BE2C (cell line): ENCODE results near the gene SH3D21.

Source experiments
- DNase-seq: peaks from one replicate; pipeline ENCODE4 v3.0.0-alpha.2; 2020
- H3K27me3 ChIP-seq: fragments of 250-450 bp; sonication (Bioruptor Pico); 2 replicates; pipeline ENCODE4 v1.5.1; 2020; ENCODE audit warnings: mild to moderate bottlenecking
- H3K36me3 ChIP-seq: fragments of 250-450 bp; sonication (Bioruptor Pico); 2 replicates; pipeline ENCODE4 v1.5.1; 2020; ENCODE audit warnings: mild to moderate bottlenecking
- H3K4me1 ChIP-seq: fragments of 250-450 bp; sonication (Bioruptor Pico); 2 replicates; pipeline ENCODE4 v1.5.1; 2020
- H3K4me3 ChIP-seq: 2 replicates; pipeline ENCODE4 v1.5.1; 2011; ENCODE audit warnings: low read depth, low read length
- H3K9me3 ChIP-seq: fragments of 250-450 bp; sonication (Bioruptor Pico); 2 replicates; pipeline ENCODE4 v1.5.1; 2020
- TF ChIP-seq, protein P1 (sequence below): IDR thresholded peaks from 2 replicates; pipeline ENCODE4 v1.5.1; 2012; ENCODE audit warnings: mild to moderate bottlenecking, low read depth, low read length

Gene SH3D21

DNA sequence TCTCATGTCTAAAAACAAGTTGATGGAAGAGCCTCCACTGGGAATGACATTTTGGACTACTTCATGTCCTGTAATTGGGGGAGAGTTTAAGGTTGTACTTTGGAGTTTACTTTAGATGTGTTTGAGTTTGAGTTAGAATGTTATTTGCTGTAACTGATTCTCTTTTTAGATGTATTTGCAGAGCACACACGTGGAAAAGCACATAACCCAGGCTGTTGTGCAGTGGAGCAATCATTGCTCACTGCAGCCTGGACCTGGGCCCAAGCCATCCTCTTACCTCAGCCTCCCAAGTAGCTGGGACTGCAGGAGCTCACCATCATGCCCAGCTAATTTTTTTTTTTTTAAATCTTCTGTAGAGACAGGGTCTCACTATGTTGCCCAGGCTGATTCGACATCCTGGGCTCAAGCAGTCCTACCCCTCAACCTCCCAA, 36.7 kb upstream of the SH3D21 start:
- no peak for DNase-seq

DNA sequence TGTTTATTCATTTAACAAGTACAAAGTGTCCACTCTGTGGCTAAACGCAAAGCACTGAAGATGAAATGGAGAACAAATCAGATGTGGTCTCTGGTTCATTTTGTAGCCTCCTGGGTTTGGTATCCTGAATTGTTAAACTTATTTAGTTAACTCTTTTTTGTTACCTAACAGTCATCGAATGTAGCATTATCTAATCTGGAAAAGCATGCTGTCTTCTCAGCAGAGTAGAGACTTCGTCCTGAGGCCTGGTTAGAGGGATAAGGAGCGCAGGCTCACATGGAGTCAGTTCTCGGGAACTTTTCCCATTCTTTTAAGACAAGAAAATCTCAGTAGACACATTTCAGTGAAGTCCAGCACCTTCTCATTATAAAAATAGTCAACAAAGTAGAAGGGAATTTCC, 33.1 kb upstream of the SH3D21 start:
- Histone ChIP-seq H3K4me1 (no peaks in the 10 kb centered on the region), H3K36me3 (no peaks in the 10 kb centered on the region), H3K9me3 (no peaks in the 10 kb centered on the region), H3K27me3 (no peaks in the 10 kb centered on the region), H3K4me3 (no peak overlapping the region)
- DNase-seq: no peak
- TF ChIP-seq, protein P1, sequence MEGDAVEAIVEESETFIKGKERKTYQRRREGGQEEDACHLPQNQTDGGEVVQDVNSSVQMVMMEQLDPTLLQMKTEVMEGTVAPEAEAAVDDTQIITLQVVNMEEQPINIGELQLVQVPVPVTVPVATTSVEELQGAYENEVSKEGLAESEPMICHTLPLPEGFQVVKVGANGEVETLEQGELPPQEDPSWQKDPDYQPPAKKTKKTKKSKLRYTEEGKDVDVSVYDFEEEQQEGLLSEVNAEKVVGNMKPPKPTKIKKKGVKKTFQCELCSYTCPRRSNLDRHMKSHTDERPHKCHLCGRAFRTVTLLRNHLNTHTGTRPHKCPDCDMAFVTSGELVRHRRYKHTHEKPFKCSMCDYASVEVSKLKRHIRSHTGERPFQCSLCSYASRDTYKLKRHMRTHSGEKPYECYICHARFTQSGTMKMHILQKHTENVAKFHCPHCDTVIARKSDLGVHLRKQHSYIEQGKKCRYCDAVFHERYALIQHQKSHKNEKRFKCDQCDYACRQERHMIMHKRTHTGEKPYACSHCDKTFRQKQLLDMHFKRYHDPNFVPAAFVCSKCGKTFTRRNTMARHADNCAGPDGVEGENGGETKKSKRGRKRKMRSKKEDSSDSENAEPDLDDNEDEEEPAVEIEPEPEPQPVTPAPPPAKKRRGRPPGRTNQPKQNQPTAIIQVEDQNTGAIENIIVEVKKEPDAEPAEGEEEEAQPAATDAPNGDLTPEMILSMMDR: no peak

More for the DNA sequence above, 36.7 kb upstream of the SH3D21 start:
- Histone ChIP-seq H3K4me1 (no peaks in the 10 kb centered on the region), H3K36me3 (no peaks in the 10 kb centered on the region; the same call in 1 of the 2 replicates), H3K9me3 (no peaks in the 10 kb centered on the region), H3K27me3 (no peaks in the 10 kb centered on the region), H3K4me3 (no peak overlapping the region)
- TF ChIP-seq, protein P1: no peak

DNA sequence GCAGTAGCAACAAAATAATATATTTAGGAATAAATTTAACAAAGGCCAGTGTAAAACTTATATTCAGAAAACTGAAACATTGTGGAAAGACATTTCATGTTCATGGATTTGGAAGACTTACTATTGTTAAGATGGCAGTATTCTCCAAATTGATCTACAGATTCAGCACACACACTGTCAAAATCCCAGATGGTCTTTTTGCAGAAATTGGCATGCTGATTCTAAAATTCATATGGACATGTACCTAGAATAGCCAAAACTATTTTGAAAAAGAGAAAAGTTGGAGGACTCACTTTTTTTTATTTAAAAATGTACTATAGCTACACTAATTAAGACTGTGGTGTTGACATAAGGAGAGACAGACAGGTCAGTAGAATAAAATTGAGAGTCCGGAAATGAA, 32.0 kb upstream of the SH3D21 start:
- no peaks in the 10 kb centered on the region for H3K4me1 ChIP-seq
- no peaks in the 10 kb centered on the region for H3K9me3 ChIP-seq
- DNase-seq: no peak
- H3K4me3 ChIP-seq: no peak overlapping the region
- H3K36me3 ChIP-seq: no peaks in the 10 kb centered on the region
- H3K27me3 ChIP-seq: no peaks in the 10 kb centered on the region
- TF ChIP-seq, protein P1: no peak

DNA sequence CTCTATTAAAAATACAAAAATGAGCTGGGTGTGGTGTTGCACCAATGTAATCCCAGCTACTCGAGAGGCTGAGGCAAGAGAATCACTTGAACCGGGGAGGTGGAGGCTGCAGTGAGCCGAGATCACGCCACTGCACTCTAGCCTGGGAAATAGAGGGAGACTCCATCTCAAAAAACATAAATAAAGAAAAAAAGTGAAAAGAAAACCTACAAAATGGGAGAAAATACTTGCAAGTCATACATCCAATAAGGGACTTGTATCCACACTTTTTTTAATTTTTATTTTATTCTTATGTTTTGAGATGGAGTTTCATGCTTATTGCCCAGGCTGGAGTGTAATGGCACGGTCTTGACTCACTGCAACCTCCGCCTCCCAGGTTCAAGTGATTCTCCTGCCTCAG, 29.5 kb upstream of the SH3D21 start:
- Histone ChIP-seq H3K9me3 (no peaks in the 10 kb centered on the region), H3K4me3 (no peak overlapping the region), H3K27me3 (no peaks in the 10 kb centered on the region), H3K36me3 (no peaks in the 10 kb centered on the region), H3K4me1 (no peaks in the 10 kb centered on the region)
- TF ChIP-seq, protein P1: no peak
- no peak for DNase-seq

DNA sequence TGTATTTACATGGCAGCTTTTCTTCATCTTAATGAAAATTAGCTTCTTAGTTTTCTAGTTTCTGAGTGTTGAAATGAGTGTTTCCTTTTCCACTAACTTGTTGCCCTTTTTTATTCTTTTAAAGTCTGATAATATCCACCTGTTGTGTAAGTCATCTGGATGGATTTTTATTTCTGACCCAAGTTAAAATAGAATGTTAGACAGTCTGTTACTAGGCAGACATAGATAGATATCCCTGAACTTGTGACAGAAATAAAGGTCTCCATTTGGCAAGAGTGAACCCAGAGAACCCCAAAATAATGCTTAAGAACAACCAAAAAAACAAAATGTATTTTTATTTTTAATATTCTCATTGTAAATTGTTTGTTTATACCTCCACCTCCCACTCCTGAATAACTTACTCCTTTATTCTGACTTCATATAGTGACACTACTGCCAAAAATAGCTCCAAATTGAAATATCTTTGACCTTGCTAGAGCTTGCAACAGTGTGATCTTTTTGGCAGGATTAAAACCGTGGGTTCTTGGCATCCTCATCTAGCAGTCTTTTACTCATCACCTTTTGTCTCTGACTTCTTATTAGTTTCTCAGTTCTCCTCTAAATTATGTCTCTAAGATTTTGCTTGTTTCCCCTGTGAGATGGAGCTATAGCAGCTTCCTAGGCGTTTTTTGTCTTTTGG, 26.9 kb upstream of the SH3D21 start:
- TF ChIP-seq, protein P1: no peak
- H3K4me3 ChIP-seq: no peak overlapping the region
- no peak for DNase-seq
- H3K27me3 ChIP-seq: no peaks in the 10 kb centered on the region
- H3K4me1 ChIP-seq: no peaks in the 10 kb centered on the region
- no peaks in the 10 kb centered on the region for H3K9me3 ChIP-seq
- peaks cover 3% of the 10 kb centered on the region; the same call in 1 of the 2 replicates for H3K36me3 ChIP-seq

DNA sequence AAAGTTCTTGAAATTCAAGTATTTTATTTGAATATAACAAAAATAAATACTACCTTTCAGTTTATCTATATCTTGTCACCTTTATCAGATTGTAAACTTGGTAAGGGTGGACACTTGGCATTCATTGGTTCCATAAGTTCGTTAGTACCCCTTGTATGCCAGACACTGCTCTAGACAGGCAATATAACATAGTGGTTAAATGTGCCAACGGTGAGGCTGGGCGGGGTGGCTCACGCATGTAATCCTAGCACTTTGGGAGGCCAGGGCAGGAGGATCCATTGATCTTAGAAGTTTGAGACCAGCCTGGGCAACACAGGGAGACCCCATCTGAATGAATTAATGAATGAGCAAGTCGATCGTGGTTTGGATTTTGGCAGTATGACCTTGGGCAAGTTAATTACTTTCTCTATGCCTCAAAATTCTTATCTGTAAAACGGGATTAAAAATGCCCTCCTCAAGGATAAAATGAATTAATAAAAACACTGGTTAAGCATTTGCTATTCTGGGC, 26.3 kb upstream of the SH3D21 start:
- no peak overlapping the region for H3K4me3 ChIP-seq
- peaks cover 3% of the 10 kb centered on the region; the same call in 1 of the 2 replicates for H3K36me3 ChIP-seq
- H3K4me1 ChIP-seq: no peaks in the 10 kb centered on the region
- no peak for DNase-seq
- H3K9me3 ChIP-seq: no peaks in the 10 kb centered on the region
- TF ChIP-seq, protein P1: no peak
- no peaks in the 10 kb centered on the region for H3K27me3 ChIP-seq
